ENCODE data around the gene TCF19.
"Not testable (repeated sequence)": the region's sequence is repeated elsewhere in the genome, so short reads cannot be mapped to it uniquely, and the experiment has no call there.

TCF19 gene

GRCh38 chr6:31163922-31164321, 5.5 kb downstream of the TCF19 start:
- no peak for DNase-seq

- DNase-seq = not testable (repeated sequence)
Observed at GRCh38 chr6:31164475-31165063, 6.2 kb downstream of the TCF19 start.

GRCh38 chr6:31165064-31165832, 6.9 kb downstream of the TCF19 start:
- DNase-seq = not testable (repeated sequence)

DNA sequence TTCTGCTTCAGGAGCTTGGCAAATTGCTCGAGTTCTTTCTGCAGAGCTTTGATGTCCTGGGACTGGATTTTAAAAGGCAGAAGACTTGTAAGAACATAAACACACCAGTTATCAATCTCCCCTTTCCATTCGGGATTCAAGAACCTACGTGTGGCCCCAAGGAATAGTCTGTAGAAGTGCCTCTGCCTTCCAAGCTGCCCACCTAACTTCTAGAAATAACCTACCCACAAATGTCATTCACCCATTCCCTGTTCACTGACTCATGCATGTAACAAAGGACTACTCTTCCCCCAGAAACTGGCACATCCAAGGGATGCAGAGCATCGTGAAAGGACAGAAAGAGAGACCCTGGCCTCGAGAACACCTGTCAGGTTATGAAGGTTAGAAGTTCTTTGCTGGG, 7.6 kb downstream of the TCF19 start:
- DNase-seq = no peak

GRCh38 chr6:31168606-31169005, 10.2 kb downstream of the TCF19 start:
- DNase-seq = no peak

DNA sequence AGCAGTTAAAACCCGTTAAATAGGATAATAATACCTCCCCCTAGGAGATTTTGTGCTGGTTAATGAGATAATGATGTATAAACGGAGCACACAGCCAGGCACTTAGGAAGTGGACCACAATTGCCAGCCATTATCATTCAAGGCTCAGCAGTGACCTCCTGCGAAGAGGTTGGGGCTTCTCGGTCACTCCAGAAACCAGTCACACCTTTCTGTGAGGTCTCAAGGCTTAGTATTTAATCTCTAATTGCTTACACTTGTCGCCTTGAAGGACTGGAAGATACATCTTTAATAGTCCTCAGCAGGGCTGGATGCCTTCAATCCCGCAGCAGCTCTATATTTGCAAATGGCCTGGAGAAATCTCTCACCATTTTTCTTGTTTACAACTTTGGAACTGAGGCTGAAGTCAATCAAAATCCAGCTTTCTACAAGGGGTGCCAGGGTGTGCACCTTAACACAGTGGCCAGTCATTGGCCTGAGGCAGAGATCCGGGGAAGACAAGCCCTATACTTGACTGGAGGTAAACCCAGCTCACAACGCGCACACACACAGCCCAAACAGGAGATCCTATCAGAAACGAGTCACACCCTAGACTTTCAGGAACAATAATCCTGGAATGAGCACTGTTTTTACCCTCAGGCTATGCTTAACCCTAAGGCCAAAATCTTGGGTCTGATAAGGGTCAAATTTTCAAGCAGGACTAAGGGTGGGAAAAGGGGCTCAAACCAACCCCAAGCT, 10.9 kb downstream of the TCF19 start:
- DNase-seq = no peak

- not testable (repeated sequence) for DNase-seq
Observed at GRCh38 chr6:31169858-31170599, 11.6 kb downstream of the TCF19 start.

- DNase-seq = no peak
Observed at GRCh38 chr6:31170600-31170881, 12.2 kb downstream of the TCF19 start, which contains the start of gene POU5F1. POU5F1 (minus strand) TSS chr6:31170682; CDS start chr6:31170620, 62 bp downstream.

DNA sequence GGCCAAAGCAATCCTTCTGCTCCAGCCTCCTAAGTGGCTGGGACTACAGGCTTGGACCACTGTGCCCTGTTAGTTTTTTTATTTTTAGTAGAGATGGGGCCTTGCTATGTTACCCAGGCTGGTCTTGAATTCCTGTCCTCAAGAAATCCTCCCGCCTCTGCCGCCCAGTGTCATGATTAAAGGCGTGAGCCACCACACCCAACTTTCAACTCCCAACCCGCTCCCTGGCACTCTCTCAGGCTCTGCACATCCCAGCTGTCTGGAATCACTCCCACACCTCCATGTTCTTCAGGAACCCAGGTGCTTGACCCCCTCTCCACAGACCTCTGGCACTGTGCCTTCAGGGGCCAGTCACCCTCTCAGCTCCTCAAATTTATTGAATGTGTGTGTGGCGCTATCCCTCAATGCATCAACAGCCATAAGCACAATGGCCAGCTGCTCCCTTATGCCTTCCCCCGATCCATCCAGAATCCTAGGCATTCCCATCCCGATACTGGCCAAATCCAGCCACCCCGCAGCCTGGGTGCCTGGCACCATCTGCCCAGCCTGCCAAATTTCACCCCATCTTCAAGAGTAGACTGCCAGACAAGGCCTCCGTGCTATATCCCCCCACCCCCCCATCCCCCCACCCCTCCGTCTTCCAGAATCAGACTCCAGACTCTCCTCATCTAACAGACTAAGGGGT, 12.7 kb downstream of the TCF19 start:
- no peak for DNase-seq

GRCh38 chr6:31171931-31172905, 13.8 kb downstream of the TCF19 start:
- no peak for DNase-seq

DNA sequence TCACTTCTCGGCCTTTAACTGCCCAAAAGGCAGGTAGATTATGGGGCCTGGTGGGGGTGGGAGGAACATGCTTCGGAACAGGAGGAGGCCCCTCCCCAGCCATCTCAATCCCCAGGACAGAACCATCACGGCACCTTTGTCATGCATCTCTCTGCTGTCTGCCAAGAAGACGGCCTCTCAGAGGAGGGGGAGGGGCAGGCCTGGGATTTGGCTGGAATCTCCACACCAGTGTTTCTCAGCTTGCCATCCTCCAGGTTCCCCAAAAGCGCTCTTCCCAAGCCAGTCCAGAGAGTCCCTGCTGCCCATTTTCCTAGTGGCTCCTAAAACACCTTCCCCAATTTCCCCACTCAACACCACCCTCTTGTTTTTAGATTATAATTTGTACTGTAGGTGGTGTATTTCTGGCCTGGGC, 14.6 kb downstream of the TCF19 start:
- DNase-seq = no peak

- DNase-seq = no peak
Observed at GRCh38 chr6:31173406-31173805, 15.0 kb downstream of the TCF19 start.

- no peak for DNase-seq
Observed at GRCh38 chr6:31174378-31174777, 16.0 kb downstream of the TCF19 start.

DNA sequence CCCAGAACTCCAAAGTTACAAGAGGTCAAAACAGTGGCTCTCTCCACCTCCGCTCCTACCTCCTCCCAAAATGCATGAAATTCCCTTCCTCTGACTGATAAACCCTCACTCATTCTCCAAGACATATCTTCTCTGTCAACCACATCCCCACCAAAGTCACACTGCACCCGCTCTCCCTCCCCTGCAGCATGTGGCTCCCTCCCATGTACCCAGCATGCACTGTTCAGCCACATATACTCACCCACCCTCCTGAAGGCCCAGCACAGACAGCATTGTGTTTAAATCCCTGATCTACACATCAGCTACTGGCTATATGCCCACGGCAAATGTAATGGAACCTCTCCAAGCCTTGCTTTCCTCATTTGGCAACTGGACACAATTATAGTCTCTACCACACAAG, 17.6 kb downstream of the TCF19 start:
- no peak for DNase-seq

GRCh38 chr6:31178143-31179041, 20.0 kb downstream of the TCF19 start:
- no peak for DNase-seq

GRCh38 chr6:31179042-31179386, 20.6 kb downstream of the TCF19 start:
- no peak for DNase-seq

- DNase-seq = no peak
Observed at GRCh38 chr6:31179896-31180295, 21.5 kb downstream of the TCF19 start.

DNA sequence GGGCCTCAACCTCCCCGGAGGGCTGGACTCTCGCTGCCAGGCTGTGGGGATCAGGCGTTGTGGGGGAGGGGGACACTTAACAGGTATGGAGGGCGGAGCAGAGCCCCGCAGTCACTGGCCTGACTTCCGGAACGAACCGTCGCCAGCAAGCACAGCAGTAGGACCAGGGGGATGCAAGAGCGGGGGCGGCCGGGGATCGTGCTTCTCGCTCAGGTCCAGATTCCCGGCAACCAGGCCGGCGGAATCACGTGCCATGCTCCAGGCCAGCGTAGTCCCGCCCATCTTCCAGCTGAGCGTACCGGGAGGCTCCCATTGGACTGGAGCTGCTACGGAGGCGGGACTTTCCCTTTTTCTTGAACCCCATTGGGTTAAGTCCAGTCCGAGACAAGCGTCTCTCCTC, 22.1 kb downstream of the TCF19 start:
- DNase-seq = no peak

DNA sequence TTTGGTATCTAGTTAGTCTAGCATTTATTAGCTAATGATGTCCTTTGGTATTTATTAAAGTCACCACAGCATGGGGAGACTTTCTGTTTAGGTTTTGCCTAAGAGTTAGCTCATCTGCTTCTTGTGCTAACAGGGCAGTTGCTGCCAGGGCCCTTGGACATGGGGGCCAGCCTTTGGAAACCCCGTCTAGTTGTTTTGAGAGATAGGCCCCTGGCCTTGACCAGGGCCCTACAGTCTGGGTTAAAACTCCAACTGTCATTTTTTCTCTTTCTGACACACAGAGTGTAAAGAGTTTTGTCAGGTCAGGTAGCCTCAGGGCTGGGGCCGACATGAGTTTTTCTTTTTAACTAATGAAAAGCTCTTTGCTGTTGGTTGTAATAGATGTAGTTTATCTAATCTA, 24.9 kb downstream of the TCF19 start:
- DNase-seq = not testable (repeated sequence)

DNA sequence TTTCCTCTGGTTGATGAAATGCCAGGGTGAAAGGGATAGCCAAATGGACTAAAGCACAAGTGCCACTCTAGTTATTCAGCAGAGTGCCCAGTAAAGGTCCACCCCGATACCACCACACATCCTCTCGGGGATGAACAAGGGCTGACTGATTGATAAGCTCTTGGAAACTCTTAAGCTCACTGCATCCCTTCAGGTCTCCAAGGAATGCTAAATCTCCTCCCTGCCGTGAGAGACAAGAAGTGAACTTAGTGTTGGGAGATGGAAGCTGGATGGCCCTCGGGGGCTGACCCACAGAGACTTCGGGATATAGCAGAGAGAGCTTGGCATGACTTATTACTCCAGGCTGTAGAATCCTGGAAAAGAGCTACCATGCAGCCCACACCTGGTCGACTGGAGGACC, 25.5 kb downstream of the TCF19 start:
- DNase-seq = not testable (repeated sequence)

- not testable (repeated sequence) for DNase-seq
Observed at GRCh38 chr6:31185695-31186051, 27.3 kb downstream of the TCF19 start.

Data from DMS79 (cell line).